SW 1271 (cell line): ENCODE measurements around the gene MUC13.

ENCODE experiments used
- DNase-seq, 2 experiments: peaks; one replicate each; lab custom pipeline; 2025; lab: John Stamatoyannopoulos, UW

The MUC13 gene

GRCh38 chr3:124876401-124876878 is 58.1 kb downstream of the MUC13 start:
- no peak for DNase-seq

GRCh38 chr3:124873226-124873625 is 61.3 kb downstream of the MUC13 start:
- no peak for DNase-seq

- no peak for DNase-seq
Observed at GRCh38 chr3:124867511-124867910, 67.0 kb downstream of the MUC13 start.

- no peak for DNase-seq
Observed at GRCh38 chr3:124862006-124862405, 72.5 kb downstream of the MUC13 start.

- DNase-seq: no peak
Observed at GRCh38 chr3:124861041-124861440, 73.5 kb downstream of the MUC13 start.

GRCh38 chr3:124860599-124860998 is 74.0 kb downstream of the MUC13 start:
- peak; percentile 85 to 97 for DNase-seq

- no peak for DNase-seq
Observed at GRCh38 chr3:124859025-124859424, 75.5 kb downstream of the MUC13 start.

GRCh38 chr3:124858275-124858674 is 76.3 kb downstream of the MUC13 start:
- no peak for DNase-seq

GRCh38 chr3:124856677-124857076 is 77.9 kb downstream of the MUC13 start:
- no peak for DNase-seq
